Suppressor macrophage treated with lipopolysaccharide for 4 hours (primary cell): ENCODE data around the gene CD2.

Experiments
- DNase-seq: peaks from one replicate; pipeline ENCODE4 v3.0.0-alpha.2; 2020

Gene CD2

DNA sequence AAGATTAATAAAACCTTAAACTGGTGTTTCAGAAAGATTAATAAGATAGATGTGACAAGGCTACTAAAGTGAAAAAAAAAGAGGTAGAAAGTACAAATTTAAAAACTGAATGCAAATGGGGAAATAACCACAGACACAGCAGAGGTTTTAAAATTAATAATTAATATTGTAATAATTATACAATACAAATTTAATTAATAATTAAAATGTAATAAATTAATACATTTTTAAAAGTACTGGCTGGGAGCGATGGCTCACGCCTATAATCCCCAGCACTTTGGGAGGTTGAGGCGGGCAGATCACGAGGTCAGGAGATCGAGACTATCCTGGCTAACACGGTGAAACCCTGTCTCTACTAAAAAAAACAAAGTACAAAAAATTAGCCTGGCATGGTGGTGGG, 26.8 kb downstream of the CD2 start:
- no peak for DNase-seq

DNA sequence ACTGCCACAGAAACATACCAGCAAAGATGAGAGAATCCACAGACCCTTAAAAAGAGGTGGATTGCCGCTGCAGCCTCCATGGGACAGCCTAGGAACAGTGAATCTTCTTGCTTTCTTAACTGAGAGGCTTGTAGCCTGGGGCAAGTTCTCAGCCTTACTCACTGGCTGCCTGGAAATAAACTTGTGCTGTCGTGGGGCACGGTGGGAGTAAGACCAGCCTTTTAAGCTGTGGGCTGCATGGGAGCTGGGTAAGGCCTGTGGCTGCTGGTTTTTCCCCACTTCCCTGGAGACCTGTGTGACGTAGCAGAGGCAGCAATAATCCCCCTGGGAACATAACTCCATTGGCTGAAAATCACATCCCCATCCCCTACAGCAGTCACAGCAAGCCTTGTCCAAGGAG, 30.8 kb downstream of the CD2 start:
- no peak for DNase-seq

DNA sequence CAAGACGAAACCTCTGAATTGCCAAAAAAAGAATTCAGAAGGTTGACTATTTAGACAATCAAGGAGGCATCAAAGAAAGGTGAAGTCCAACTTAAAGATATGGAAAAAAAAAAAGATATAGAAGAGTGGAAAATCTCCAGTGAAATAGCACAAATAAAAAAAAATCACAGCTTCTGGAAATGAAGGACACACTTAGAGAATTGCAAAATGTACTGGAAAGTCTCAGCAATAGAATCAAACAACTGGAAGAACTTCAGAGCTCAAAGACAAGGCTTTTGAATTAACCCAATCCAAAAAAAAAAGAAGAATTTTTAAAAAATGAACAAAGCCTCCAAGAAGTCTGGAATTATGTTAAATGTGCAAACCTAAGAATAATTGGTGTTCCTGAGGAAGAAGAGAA, 31.8 kb downstream of the CD2 start:
- no peak for DNase-seq

DNA sequence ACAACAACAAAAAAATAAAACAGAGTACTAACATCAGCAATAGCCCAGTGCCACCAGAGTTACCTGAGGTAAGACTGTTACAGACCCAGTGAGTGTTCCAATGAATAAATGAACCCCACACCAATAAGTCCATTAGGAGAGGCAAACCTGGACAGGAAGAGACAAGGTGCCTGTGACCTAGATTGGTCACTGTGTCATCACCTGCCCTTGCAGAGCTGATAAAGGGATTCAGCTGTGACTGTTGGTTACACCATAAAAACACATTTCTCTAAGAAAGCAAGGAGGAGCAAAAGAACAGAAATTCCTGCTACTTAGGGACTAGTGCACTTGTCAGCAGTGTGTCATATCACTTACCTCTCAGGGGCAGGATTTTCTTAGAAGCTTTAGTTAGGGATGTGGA, 37.5 kb downstream of the CD2 start:
- no peak for DNase-seq

DNA sequence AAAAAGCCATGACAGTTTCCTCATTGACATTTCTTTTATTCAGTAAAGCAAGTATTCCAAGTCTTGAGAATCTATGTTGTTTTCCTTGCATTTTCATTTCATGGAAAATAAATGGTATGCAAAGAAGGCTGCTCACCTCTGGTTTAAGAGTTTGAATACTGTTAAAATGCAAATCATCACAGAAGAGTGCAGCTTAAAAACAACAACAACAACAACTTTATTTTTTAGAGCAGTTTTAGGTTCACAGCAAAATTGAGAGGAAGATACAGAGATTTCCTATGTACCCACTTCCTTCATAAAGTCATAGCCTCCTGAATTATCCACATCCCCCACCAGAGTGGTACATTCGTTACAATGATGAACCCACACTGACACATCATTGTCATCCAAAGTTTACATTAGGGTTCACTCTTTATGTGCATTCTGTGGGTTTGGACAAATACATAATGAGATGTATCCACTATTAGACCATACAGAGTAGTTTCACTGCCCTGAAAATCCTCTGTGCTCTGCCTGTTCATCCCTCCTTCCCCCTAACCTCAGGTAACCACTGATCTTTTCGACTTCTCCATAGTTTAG, 39.2 kb downstream of the CD2 start:
- DNase-seq, result no peak

DNA sequence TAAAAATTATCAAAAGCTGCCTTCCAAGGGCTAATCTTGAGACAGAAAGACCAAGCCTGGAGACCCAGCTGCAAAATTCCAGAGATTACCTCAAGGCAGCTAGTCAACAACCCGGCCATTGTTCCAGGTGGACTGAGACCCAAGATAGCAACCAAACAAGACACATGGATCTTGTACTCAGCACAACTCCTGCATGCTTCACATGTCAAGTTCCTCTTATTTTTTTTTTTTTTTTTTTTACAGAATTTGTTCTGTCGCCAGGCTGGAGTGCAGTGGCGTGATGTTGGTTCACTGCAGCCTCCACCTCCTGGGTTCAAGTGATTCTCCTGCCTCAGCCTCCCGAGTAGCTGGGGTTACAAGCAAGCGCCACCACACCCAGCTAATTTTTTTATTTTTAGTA, 40.1 kb downstream of the CD2 start:
- no peak for DNase-seq

DNA sequence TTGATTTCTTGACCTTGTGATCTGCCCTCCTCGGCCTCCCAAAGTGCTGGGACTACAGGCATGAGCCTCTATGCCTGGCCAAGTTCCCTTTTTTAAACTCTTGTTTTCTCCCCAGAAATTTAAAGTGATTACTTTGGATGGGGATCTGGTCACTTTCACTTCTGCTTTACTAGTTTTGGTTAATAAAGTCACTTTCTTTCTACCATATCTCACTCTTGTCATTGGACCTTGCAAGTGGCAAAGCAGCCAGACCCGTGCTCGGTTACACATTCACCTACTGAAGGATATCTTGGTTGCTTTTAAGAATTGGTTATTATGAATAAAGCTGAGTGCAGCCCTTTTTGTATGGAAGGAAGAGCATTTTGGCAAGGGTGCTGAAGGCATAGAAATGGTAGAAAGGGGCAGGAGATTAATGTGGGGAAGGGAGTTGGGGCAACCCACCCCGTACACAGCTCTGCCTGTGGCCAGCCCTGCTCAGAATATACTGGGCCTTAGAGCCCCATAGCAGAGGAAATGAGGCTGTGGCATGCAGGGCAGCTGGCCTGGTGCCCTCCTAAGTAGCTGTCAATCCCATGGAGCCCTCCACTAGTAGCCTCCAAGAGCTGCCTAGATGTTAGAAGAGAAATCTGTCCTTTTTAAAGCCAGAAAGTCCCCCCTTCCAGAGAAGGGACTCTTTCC, 40.7 kb downstream of the CD2 start:
- peak; percentile 83 for DNase-seq

DNA sequence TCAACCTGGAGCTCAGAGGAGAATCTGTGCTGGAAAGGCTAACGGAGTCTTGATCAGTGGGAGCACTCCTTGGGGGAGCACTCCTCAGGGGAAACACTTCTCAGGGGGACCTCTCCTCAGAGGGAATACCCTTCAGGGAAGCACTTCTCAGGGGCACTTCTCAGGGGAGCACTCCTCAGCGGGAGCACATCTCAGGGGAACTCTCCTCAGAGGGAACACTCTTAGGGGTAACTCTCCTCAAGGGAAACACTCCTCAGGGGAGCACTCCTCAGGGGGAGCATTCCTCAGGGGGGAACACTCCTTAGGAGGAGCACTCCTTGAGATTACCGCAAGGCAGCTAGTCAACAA, 41.2 kb downstream of the CD2 start:
- no peak for DNase-seq

DNA sequence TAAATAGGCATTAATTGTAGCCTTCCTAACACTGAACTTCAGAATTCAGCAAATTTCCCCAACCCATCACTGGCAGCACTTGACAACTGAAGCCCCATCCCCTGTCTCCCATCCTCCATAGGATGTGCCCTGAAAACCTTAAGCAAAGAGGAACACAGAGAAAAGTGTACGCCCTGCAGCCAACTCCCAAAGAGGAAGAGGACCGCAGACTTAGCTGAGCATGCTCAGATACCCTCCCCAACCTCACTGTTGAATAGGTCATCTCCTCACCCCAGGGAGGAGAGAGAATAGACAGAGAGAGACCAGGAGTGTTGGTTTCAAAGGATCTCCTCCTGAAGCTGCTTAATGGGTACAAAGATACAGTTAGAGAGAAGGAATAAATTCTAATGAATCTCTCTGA, 50.5 kb downstream of the CD2 start:
- no peak for DNase-seq

DNA sequence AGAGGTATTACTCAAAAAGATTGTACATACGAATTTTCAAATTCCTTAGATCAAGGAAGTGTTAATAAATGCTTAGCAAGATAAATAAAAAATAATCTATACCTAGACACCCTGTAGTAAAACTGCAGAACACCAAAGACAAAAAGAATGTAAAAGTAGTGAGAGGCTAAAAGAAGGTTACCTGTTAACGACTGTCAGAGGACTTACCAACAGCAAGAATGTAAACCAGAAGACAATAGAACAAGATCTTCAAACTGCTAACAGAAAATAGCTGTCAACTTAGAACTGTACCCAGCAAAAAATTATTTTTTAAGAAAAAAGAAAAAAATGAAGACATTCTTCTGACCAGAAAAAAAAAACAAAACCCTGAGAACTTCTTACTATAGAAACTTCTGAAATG, 51.2 kb downstream of the CD2 start:
- DNase-seq, result no peak

DNA sequence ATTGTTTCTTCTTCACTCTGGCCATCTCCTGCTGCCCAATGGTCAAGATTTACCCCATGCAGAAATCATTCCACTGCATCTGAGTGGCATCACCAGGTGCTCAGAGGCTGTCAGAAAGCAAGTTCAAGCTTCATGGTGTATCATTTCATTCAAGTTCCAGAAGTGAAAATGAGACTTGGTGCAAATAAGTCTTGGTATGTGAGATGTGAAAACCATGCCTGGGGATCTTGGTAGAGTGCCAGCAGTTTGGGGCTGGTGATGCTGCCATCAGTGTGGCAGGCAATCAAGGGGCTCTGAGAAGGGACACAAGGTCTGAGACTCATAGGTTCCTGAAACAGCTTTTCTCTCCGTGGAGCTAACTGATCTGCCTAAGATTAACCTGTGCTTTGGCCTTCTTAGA, 52.0 kb downstream of the CD2 start:
- DNase-seq, result no peak

DNA sequence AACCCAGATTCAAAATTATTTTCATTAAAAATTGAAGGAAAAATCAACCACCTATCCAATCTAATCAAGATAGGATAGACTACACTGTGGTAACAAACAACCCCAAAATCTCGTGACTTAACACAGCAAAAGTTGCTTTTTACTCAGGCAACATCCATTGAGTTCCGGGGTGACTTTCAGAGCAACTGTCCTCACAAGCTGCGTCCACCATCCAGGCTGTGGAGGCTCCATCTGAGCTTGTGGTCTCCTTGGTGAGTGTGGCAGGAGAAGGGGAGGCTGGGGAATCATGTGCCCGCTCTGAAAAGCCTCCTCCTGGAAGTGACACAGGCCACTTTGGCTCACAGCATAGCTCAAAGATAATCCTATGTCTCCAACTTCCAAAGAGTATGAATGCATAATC, 52.4 kb downstream of the CD2 start:
- DNase-seq, result no peak

DNA sequence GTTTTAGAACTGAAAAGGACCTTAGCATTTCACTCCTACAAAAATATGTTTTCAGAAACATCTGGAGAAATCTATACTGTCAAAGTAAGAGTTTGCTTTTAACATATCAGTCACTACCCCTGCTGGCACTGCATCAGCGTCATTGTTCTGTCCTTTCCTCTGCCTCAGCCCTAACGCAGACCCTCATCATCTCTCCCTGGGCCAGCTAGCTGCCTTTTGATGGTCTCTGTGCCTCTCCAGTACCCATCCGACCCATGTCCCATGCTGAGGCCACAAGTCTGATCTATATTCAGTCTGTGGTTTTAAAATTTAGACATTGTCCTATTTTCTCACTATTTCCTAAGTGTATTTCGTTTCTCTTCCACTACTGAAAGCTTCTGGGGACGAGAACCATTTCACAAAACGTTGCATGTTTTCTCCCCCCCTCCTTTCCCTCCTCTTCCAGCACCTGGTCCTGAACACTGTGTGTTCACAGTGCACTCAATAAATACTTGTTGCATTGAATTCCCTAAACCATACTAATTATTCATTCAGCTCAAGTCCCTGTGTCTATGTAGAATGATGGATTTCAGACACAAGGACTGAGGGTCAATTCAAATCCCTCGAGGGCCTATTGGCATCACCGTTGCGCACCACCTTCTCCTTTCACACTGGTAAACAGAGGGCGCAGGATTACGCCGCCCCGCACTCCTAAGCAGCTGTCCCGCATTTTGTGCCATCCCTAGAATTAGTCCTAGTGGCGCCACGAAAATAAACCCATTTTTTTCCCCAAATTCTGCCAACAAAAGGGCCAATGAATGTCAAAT, 53.4 kb downstream of the CD2 start:
- no peak for DNase-seq

DNA sequence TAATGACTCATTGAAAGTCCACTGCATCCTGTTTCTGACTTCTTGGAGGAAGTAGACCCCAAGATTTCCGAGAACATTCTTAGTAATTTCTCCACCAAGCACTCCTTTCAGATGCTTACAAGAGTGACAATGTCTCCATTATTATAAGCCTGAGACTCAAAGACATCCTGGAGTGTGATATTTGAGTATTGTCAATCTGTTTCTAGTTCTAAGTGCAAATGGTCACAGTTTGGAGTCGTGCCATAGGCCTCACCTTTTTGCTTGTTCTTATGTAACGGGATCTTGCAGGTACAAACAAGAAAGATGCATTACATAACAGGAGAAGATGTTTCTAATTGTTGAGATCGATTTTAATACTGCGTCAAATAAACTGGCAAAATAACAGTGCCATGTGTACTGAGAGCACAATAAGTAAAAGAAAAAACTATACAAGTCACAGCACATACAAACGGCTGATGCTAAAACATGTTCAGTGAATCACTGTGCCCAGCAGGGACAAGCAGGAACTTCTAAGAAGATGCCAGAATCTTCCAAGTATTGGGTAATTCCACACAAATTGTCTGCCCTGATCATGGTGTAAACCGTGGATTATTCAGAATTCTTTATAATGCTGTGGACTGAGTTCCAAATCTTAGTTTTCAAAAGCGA, 54.1 kb downstream of the CD2 start:
- peak; percentile 30 for DNase-seq

DNA sequence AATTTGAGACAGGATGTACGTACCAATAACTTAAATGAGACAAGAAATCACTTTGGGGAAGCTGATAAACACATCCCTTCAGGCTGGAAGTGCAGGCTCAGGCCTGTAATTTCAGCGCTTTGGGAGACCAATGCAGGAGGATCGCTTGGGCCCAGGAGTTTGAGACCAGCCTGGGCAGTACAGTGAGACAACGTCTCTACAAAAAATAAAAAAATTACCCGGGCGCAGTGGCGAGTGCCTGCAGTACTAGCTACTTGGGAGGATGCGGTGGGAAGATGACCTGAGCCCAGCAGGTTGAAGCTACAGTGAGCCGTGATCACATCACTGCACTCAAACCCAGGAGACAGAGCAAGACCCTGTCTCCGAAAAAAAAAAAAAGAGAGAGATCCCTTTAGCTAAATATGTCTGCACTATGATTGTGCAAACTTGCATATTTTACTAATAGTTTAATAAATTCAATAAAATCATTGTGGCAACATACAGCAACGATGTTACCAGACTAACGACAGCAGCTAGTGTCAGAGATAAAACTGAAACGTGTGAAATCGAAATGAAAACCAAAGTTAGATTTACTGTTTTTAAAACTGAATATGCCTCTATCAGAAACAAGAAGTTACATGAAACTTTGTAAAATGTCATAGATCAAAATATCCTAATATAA, 54.7 kb downstream of the CD2 start:
- DNase-seq, result no peak

DNA sequence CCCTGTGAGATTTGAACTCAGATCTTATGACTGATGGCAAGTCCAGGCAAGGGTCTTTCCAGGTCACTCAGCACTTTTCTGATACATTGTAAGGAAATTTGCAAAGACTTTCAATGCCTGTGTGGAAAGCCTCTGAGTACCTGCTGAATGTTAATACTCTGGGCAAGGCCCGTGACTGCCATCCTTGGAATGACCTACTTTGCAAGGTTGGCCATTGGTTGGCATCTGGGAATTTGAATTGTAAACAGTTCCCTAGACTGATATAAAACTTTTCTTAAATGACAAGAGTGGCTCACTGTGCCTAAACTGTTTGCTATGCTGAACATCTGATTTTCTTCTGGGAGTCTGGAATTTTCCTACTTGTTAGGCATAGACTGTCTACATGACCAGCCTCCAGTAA, 57.1 kb downstream of the CD2 start:
- DNase-seq, result no peak

DNA sequence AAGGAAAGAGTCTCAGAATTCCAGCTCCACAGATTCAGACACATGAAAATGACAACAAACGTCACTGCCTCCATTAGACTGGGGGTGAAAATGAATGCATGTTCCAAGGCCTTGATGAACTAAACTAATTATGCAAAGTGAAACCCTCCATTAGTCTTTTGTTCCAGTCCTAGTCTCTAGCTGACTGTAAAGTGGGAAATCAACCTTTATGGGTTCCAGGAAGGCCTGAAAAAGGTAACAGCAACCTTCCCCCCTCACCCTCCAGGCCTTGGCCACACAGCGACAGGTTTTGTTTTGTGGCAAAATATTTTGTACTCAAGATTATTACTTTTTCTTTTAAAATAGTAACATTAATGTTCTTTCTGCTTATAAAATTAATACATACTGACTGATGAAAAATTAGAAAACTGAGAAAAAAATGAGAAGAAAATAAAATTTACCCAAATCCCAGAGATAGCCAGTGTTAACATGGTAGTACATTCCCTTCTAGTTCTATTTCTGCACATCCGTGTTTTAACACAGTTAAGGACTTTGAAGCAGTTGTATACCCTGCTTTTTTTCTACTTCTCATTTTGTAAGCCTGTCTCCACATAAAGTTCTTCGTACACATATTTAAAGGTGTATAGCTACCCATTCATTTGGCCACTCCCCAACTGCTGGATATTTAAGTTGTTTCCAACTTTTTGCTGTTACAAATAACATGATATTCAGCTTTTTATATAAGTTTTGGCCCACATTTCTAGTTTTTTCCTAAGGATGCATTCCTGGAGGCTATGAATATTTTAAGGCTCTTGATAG, 60.9 kb downstream of the CD2 start:
- no peak for DNase-seq

DNA sequence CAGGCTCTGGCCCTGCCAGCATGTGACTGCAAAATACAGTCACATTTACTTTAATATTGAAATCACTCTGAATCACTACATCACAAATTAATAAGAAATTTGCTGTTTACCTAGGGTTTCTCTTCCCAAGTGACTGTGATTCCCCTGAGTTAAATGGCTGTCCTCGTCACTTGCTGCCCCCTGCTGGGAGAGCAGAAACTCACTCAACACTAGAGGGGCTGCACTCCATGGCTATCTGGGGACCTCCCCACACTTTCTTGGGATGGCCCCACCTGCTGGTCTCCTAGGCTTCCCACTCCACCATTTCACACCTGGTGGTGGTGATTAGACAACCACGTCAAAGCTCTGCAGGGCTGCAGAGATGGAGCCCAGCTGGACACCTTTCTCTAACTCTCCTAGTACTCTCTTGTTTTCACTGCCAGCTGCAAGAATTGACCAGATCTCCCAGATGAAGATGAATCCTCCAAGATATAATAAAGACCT, 63.4 kb downstream of the CD2 start:
- peak; percentile 67 for DNase-seq
